HepG2 (cell line): Measurements from ENCODE around the gene FALEC. TPM values are rescaled to one million over a fixed set of nuclear protein-coding genes. Genes with fewer than 3 reads are reported as not detected.

Experiments used
- BCL6 ChIP-seq: IDR thresholded peaks from 2 replicates; pipeline ENCODE4 v1.6.1; 2016; ENCODE audit warnings: missing genetic modification reagents, missing compliant biosample characterization
- BRCA1 ChIP-seq: sonication (generic); formaldehyde crosslinking; IDR thresholded peaks from 2 replicates; pipeline ENCODE4 v1.4.0; 2020; ENCODE audit warnings: missing genetic modification reagents
- FOXO1 ChIP-seq: sonication (generic); formaldehyde crosslinking; IDR thresholded peaks from 2 replicates; pipeline ENCODE4 v1.4.0; 2020; ENCODE audit warnings: missing genetic modification reagents
- GFI1 ChIP-seq: sonication (generic); formaldehyde crosslinking; IDR thresholded peaks from 2 replicates; pipeline ENCODE4 v1.5.0; 2020; ENCODE audit warnings: missing genetic modification reagents, mild to moderate bottlenecking, borderline replicate concordance
- HDAC2 ChIP-seq: sonication (generic); formaldehyde crosslinking; IDR thresholded peaks from 2 replicates; pipeline ENCODE4 v1.4.0; 2020; ENCODE audit warnings: missing genetic modification reagents
- HMG20A ChIP-seq: IDR thresholded peaks from 2 replicates; pipeline ENCODE4 v1.6.1; 2016; ENCODE audit warnings: borderline replicate concordance
- HNF4A ChIP-seq: sonication (generic); formaldehyde crosslinking; IDR thresholded peaks from 2 replicates; pipeline ENCODE4 v1.4.0; 2020; ENCODE audit warnings: missing genetic modification reagents
- HNRNPK ChIP-seq: fragments of 200-400 bp; formaldehyde crosslinking; IDR thresholded peaks from 2 replicates; pipeline ENCODE4 v1.6.1; 2018; ENCODE audit warnings: low read length, low read depth, moderate library complexity, mild to moderate bottlenecking; ENCODE audit not compliant: poor library complexity, severe bottlenecking
- JUN ChIP-seq: sonication (generic); formaldehyde crosslinking; IDR thresholded peaks from 2 replicates; pipeline ENCODE4 v1.4.0; 2020; ENCODE audit warnings: mild to moderate bottlenecking, missing genetic modification reagents
- MED1 ChIP-seq: sonication (generic); formaldehyde crosslinking; IDR thresholded peaks from 2 replicates; pipeline ENCODE4 v1.4.0; 2020; ENCODE audit warnings: missing genetic modification reagents
- NR2C2 ChIP-seq: sonication (generic); formaldehyde crosslinking; IDR thresholded peaks from 2 replicates; pipeline ENCODE4 v1.4.0; 2020; ENCODE audit warnings: missing genetic modification reagents, mild to moderate bottlenecking, moderate library complexity, borderline replicate concordance
- RFX1 ChIP-seq: fragments of 450-650 bp; IDR thresholded peaks from 2 replicates; pipeline ENCODE4 v1.6.1; 2017
- SAP130 ChIP-seq: IDR thresholded peaks from 2 replicates; pipeline ENCODE4 v1.6.1; 2016; ENCODE audit warnings: low read depth
- SMARCC2 ChIP-seq: fragments of 450-650 bp; IDR thresholded peaks from 2 replicates; pipeline ENCODE4 v1.6.1; 2017; ENCODE audit warnings: antibody characterized with exemption, mild to moderate bottlenecking
- SOX5 ChIP-seq: IDR thresholded peaks from 2 replicates; pipeline ENCODE4 v1.6.1; 2016; ENCODE audit warnings: borderline replicate concordance
- TGIF2 ChIP-seq: IDR thresholded peaks from 2 replicates; pipeline ENCODE4 v1.6.1; 2016; ENCODE audit warnings: control low read depth, missing compliant biosample characterization
- ZFP36L1 ChIP-seq: sonication (generic); formaldehyde crosslinking; IDR thresholded peaks from 2 replicates; pipeline ENCODE4 v1.8.0; 2022; ENCODE audit warnings: mild to moderate bottlenecking, missing genetic modification reagents, moderate library complexity
- ZNF12 ChIP-seq: sonication (generic); formaldehyde crosslinking; IDR thresholded peaks from 2 replicates; pipeline ENCODE4 v1.5.0; 2020; ENCODE audit warnings: missing genetic modification reagents
- ZNF121 ChIP-seq: sonication (generic); formaldehyde crosslinking; IDR thresholded peaks from 2 replicates; pipeline ENCODE4 v1.5.0; 2020; ENCODE audit warnings: mild to moderate bottlenecking, missing genetic modification reagents
- ZNF496 ChIP-seq: sonication (generic); formaldehyde crosslinking; IDR thresholded peaks from 2 replicates; pipeline ENCODE4 v1.8.1; 2023; ENCODE audit warnings: mild to moderate bottlenecking, moderate library complexity, missing genetic modification reagents; ENCODE audit not compliant: insufficient replicate concordance
- ZNF501 ChIP-seq: sonication (generic); formaldehyde crosslinking; IDR thresholded peaks from 2 replicates; pipeline ENCODE4 v1.5.1; 2020; ENCODE audit warnings: mild to moderate bottlenecking, moderate library complexity, missing genetic modification reagents
- ZNF629 ChIP-seq: sonication (generic); formaldehyde crosslinking; conservative IDR thresholded peaks from 2 replicates; pipeline ENCODE4 v1.5.0; 2020; ENCODE audit warnings: missing genetic modification reagents
- polyA plus RNA-seq, 8 experiments: library from polyadenylated mRNA; depleted of rRNA in 3 of 8; stranded (reverse) in 7 of 8; unstranded in 1 of 8; fragments of >200 nt; fragmentation: Illumina TruSeq in 4 of 8; extraction: Trizol in 4 of 8; gene quantifications; 2 replicates each; pipeline versions ENCODE4 v1.2.1 to v1.2.3, GENCODE V29; 2011 to 2016; ENCODE audit warnings: low read depth in 4 of 8, missing spikeins in 1 of 8, mixed read lengths in 1 of 8; ENCODE audit not compliant: insufficient read depth in 1 of 8
- total RNA-seq, 5 experiments: library from RNA; depleted of rRNA; stranded (reverse); fragments of >200 nt; fragmentation: Illumina TruSeq; extraction: Trizol; gene quantifications; 2 replicates each; pipeline ENCODE4 v1.2.3, GENCODE V29; 2016; ENCODE audit warnings: low read depth in 1 of 5
- TF ChIP-seq, protein P1 (sequence below): sonication (generic); formaldehyde crosslinking; IDR thresholded peaks from 2 replicates; pipeline ENCODE4 v1.4.0; 2020; ENCODE audit warnings: mild to moderate bottlenecking, missing genetic modification reagents
- TF ChIP-seq, protein P2 (sequence below): sonication (generic); formaldehyde crosslinking; IDR thresholded peaks from 2 replicates; pipeline ENCODE4 v1.5.1; 2020; ENCODE audit warnings: mild to moderate bottlenecking, missing genetic modification reagents
- TF ChIP-seq, protein P3 (sequence below): sonication (generic); formaldehyde crosslinking; IDR thresholded peaks from 2 replicates; pipeline ENCODE4 v1.9.0; 2022; ENCODE audit warnings: low read depth, missing genetic modification reagents
- TF ChIP-seq, protein P4 (sequence below): IDR thresholded peaks from 2 replicates; pipeline ENCODE4 v1.6.1; 2016; ENCODE audit warnings: control low read depth

The FALEC gene
- total and polyA plus RNA-seq, 2 of the 13 experiments (the other 11 are each of a cell fraction or from before 2014, with no cell fraction given): 0.33 to 0.71 TPM

DNA sequence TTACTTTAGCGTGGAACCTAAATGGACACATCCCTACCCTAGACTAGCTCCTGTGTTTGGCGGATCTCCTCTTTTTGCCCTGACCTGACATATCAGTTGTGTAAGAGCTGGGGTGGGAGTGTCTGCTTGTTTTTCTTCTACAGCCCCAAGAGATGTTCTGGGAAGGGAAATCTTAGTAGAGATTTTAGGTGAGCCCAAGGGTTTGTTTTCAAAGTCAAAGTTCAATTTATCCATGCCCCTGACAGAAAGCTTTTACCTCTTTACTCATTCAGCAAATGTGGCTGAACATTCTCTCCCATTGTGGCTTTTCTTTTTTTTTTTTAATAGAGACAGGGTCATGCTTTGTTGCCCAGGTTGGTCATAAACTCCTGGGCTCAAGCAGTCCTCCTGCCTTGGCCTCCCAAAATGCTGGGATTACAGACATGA is 35.6 kb upstream of the FALEC start (continued):
- TF ChIP-seq ZFP36L1: no peak
- TF ChIP-seq, protein P1, sequence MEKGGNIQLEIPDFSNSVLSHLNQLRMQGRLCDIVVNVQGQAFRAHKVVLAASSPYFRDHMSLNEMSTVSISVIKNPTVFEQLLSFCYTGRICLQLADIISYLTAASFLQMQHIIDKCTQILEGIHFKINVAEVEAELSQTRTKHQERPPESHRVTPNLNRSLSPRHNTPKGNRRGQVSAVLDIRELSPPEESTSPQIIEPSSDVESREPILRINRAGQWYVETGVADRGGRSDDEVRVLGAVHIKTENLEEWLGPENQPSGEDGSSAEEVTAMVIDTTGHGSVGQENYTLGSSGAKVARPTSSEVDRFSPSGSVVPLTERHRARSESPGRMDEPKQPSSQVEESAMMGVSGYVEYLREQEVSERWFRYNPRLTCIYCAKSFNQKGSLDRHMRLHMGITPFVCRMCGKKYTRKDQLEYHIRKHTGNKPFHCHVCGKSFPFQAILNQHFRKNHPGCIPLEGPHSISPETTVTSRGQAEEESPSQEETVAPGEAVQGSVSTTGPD: peak; percentile 40; the same call in 1 of the 2 replicates
- TF ChIP-seq BCL6 (CRISPR knock-in tag): peak; percentile 25; the same call in 1 of the 2 replicates
- no peak for TF ChIP-seq ZNF496 (CRISPR knock-in tag)
- TF ChIP-seq ZNF629: 0 out of 2 replicates have a peak, but pooled peaks have one; percentile 8
- no peak for TF ChIP-seq BRCA1
- TF ChIP-seq ZNF121 (CRISPR knock-in tag): peak; percentile 79
- TF ChIP-seq ZNF12 (CRISPR knock-in tag): no peak
- peak; percentile 80 for TF ChIP-seq HNF4A
- peak; percentile 59; the same call in 1 of the 2 replicates for TF ChIP-seq NR2C2 (CRISPR knock-in tag)
- TF ChIP-seq HDAC2: peak; percentile 55; the same call in 1 of the 2 replicates
- no peak for TF ChIP-seq RFX1
- TF ChIP-seq JUN (CRISPR knock-in tag): no peak
- peak; percentile 45; the same call in 1 of the 2 replicates for TF ChIP-seq SAP130 (CRISPR knock-in tag)
- TF ChIP-seq GFI1: peak; percentile 38; the same call in 1 of the 2 replicates
- no peak for TF ChIP-seq HNRNPK
- peak; percentile 52; the same call in 1 of the 2 replicates for TF ChIP-seq FOXO1 (CRISPR knock-in tag)
- peak; percentile 16; the same call in 1 of the 2 replicates for TF ChIP-seq SOX5 (CRISPR knock-in tag)
- TF ChIP-seq SMARCC2: no peak
- TF ChIP-seq, protein P2, sequence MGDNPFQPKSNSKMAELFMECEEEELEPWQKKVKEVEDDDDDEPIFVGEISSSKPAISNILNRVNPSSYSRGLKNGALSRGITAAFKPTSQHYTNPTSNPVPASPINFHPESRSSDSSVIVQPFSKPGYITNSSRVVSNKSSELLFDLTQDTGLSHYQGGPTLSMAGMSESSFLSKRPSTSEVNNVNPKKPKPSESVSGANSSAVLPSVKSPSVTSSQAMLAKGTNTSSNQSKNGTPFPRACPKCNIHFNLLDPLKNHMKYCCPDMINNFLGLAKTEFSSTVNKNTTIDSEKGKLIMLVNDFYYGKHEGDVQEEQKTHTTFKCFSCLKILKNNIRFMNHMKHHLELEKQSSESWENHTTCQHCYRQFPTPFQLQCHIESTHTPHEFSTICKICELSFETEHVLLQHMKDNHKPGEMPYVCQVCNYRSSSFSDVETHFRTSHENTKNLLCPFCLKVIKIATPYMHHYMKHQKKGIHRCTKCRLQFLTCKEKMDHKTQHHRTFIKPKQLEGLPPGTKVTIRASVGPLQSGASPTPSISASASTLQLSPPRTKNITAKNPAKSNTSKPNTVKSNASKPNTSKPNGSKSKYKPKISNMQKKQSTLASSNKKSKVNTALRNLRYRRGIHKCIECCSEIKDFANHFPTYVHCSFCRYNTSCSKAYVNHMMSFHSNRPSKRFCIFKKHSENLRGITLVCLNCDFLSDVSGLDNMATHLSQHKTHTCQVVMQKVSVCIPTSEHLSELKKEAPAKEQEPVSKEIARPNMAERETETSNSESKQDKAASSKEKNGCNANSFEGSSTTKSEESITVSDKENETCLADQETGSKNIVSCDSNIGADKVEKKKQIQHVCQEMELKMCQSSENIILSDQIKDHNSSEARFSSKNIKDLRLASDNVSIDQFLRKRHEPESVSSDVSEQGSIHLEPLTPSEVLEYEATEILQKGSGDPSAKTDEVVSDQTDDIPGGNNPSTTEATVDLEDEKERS (CRISPR knock-in tag): no peak
- TF ChIP-seq TGIF2: peak; percentile 47; the same call in 1 of the 2 replicates
- TF ChIP-seq MED1 (CRISPR knock-in tag): peak; percentile 52
- TF ChIP-seq, protein P3, sequence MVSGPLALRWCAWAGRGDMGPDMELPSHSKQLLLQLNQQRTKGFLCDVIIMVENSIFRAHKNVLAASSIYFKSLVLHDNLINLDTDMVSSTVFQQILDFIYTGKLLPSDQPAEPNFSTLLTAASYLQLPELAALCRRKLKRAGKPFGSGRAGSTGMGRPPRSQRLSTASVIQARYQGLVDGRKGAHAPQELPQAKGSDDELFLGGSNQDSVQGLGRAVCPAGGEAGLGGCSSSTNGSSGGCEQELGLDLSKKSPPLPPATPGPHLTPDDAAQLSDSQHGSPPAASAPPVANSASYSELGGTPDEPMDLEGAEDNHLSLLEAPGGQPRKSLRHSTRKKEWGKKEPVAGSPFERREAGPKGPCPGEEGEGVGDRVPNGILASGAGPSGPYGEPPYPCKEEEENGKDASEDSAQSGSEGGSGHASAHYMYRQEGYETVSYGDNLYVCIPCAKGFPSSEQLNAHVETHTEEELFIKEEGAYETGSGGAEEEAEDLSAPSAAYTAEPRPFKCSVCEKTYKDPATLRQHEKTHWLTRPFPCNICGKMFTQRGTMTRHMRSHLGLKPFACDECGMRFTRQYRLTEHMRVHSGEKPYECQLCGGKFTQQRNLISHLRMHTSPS (CRISPR knock-in tag): no peak
- TF ChIP-seq ZNF501: no peak
- TF ChIP-seq, protein P4, sequence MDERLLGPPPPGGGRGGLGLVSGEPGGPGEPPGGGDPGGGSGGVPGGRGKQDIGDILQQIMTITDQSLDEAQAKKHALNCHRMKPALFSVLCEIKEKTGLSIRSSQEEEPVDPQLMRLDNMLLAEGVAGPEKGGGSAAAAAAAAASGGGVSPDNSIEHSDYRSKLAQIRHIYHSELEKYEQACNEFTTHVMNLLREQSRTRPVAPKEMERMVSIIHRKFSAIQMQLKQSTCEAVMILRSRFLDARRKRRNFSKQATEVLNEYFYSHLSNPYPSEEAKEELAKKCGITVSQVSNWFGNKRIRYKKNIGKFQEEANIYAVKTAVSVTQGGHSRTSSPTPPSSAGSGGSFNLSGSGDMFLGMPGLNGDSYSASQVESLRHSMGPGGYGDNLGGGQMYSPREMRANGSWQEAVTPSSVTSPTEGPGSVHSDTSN (CRISPR knock-in tag): no peak
- TF ChIP-seq HMG20A (CRISPR knock-in tag): no peak
